ENCODE results near the gene OVCA2.

Gene OVCA2

DNA sequence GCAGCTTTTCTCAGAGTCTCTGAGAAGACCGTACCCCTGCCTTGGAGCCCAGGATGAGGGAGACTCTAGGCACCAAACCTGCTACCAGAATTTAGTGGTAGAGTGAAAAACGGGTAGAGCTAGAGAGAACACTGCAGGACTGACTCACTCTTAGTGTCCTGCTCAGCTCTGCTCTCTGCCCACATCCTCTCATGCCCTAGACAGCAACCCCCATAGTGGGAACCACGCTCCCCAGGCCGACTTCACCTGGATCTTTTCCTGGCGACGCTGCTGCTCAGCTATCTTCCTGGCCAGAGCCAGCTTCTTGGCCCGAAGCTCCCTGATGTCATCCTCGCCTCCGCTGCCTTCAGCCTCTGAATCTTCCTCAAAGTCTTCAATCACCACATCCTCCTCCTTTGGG lies 39.7 kb downstream of the OVCA2 start:
- POLR2A ChIA-PET = no interaction called here
- Histone ChIP-seq H3K36me3 (ENCODE audit: control insufficient read depth in 4 of 4, insufficient read depth in 4 of 4, low read length in 3 of 4) (peaks cover 0 to 33% (median 24%) of the 10 kb centered on the region in 4 experiments), H3K27me3 (replicated peaks in 2 of 5; ENCODE audit: control insufficient read depth in 4 of 5, insufficient read depth in 5 of 5, low read length in 4 of 5) (no peaks in the 10 kb centered on the region), H3K27ac (ENCODE audit: insufficient read depth in 1 of 2, low read depth in 1 of 2, low read length in 2 of 2, poor library complexity in 1 of 2, severe bottlenecking in 2 of 2) (no peak overlapping the region), H3K4me1 (ENCODE audit: control extremely low read depth in 1 of 4, control insufficient read depth in 4 of 4, insufficient read depth in 4 of 4, low read length in 3 of 4) (peaks cover 6 to 47% (median 33%) of the 10 kb centered on the region in 4 experiments), H3K4me3 (ENCODE audit: control insufficient read depth in 1 of 7, extremely low read depth in 1 of 7, insufficient read depth in 4 of 7, low read depth in 2 of 7, low read length in 6 of 7) (no peak overlapping the region), H3K9me3 (ENCODE audit: control extremely low read depth in 1 of 5, control insufficient read depth in 4 of 5, insufficient read depth in 2 of 5, low read depth in 1 of 5, low read length in 4 of 5) (no peaks in the 10 kb centered on the region)
- DNase-seq = no peak
- WGBS (ENCODE audit: insufficient coverage) = 98% methylated on average over 8 of the region's 9 CpGs
- CTCF ChIA-PET = interaction anchor here (1.2 to 4.5 kb wide), 6 partner anchors 10 to 163 kb away, joined by 3 to 26 read pairs (median 16); partner anchors contain the start of gene HIC1

DNA sequence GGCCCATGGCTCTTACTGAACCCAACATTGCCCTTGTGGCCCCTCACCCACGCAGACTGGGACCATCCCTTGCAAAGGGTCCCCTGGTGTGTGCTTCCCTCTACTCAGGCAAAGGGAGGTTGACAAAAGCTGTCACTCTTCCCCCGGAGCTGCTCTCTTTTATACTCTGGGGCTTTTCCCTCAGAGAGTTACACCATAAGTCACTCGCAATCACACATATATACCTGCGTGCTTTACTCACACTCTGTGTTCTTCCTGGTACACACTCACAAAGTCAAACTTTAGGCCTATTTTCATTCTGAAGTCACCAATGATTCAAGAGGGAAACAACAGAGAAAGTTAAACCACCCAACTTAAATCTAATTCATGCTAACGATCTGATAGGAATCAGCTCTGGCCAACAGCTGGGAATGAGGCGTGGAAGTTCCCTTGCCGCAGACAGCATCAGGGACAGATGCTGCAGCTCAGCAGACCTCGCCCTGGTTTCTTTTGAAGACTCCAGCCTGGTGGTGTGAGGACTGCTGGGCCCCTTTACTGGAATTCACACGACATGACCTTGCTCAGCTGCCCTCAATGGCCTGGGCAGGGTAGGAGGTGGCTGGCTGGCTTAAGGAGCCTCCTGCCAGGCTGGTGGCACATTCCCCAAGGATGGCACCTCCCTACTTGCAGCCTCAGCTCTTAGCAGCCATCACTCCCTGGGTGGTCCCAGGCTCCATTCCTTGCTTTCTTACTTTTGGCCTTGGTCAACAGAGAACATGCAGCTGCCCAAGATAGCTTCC lies 40.4 kb downstream of the OVCA2 start:
- no peak overlapping the region for H3K4me3 ChIP-seq (ENCODE audit: control insufficient read depth in 1 of 7, extremely low read depth in 1 of 7, insufficient read depth in 4 of 7, low read depth in 2 of 7, low read length in 6 of 7)
- H3K4me1 ChIP-seq (ENCODE audit: control extremely low read depth in 1 of 4, control insufficient read depth in 4 of 4, insufficient read depth in 4 of 4, low read length in 3 of 4) = peaks cover 11 to 48% (median 34%) of the 10 kb centered on the region in 4 experiments
- H3K36me3 ChIP-seq (ENCODE audit: control insufficient read depth in 4 of 4, insufficient read depth in 4 of 4, low read length in 3 of 4) = peaks cover 0 to 33% (median 22%) of the 10 kb centered on the region in 4 experiments
- WGBS (ENCODE audit: insufficient coverage) = 91% methylated on average over 9 of the region's 9 CpGs
- H3K27ac ChIP-seq (ENCODE audit: insufficient read depth in 1 of 2, low read depth in 1 of 2, low read length in 2 of 2, poor library complexity in 1 of 2, severe bottlenecking in 2 of 2) = no peak overlapping the region
- ChIA-PET CTCF (interaction anchor here (0.7 to 4.5 kb wide), 11 partner anchors 8 to 163 kb away, joined by 3 to 26 read pairs (median 4); partner anchors contain the start of gene HIC1), POLR2A (no interaction called here)
- H3K9me3 ChIP-seq (ENCODE audit: control extremely low read depth in 1 of 5, control insufficient read depth in 4 of 5, insufficient read depth in 2 of 5, low read depth in 1 of 5, low read length in 4 of 5) = no peaks in the 10 kb centered on the region
- no peak for DNase-seq
- H3K27me3 ChIP-seq (replicated peaks in 2 of 5; ENCODE audit: control insufficient read depth in 4 of 5, insufficient read depth in 5 of 5, low read length in 4 of 5) = no peaks in the 10 kb centered on the region

DNA sequence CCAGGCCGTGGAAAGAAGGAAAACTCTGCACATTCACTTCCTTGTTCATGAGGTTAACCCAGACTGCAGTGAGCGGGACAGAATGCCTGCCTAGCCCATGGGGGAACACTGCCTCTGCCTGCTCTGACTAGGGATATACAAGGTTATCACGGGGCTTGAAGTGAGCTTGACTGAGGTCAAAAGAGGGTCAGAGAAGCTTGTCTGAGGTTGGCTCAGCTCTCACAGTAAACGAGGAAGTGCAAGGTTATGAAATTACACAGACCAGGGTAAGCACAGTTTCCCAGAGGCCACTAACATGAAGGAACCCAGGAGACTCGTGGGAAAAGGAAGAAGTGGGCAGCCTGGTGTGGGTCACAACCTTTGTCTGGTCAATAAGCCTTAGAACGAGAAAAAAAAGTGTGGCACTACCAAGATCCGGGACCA lies 41.8 kb downstream of the OVCA2 start:
- Histone ChIP-seq H3K9me3 (ENCODE audit: control extremely low read depth in 1 of 5, control insufficient read depth in 4 of 5, insufficient read depth in 2 of 5, low read depth in 1 of 5, low read length in 4 of 5) (no peaks in the 10 kb centered on the region), H3K4me1 (ENCODE audit: control extremely low read depth in 1 of 4, control insufficient read depth in 4 of 4, insufficient read depth in 4 of 4, low read length in 3 of 4) (peaks cover 21 to 58% (median 48%) of the 10 kb centered on the region in 4 experiments), H3K4me3 (ENCODE audit: control insufficient read depth in 1 of 7, extremely low read depth in 1 of 7, insufficient read depth in 4 of 7, low read depth in 2 of 7, low read length in 6 of 7) (no peak overlapping the region), H3K36me3 (ENCODE audit: control insufficient read depth in 4 of 4, insufficient read depth in 4 of 4, low read length in 3 of 4) (peaks cover 0 to 29% (median 17%) of the 10 kb centered on the region in 4 experiments), H3K27ac (ENCODE audit: insufficient read depth in 1 of 2, low read depth in 1 of 2, low read length in 2 of 2, poor library complexity in 1 of 2, severe bottlenecking in 2 of 2) (no peak overlapping the region), H3K27me3 (replicated peaks in 2 of 5; ENCODE audit: control insufficient read depth in 4 of 5, insufficient read depth in 5 of 5, low read length in 4 of 5) (peaks cover 0 to under 1% (median 0%) of the 10 kb centered on the region in 5 experiments)
- POLR2A ChIA-PET = no interaction called here
- 23% methylated on average over 7 of the region's 7 CpGs for WGBS (ENCODE audit: insufficient coverage)
- CTCF ChIA-PET = interaction anchor here (0.6 to 4.5 kb wide), 15 partner anchors 8 to 161 kb away, joined by 3 to 26 read pairs (median 4); partner anchors contain the start of gene HIC1
- peak; percentile 31 to 77 (median 66) for DNase-seq

DNA sequence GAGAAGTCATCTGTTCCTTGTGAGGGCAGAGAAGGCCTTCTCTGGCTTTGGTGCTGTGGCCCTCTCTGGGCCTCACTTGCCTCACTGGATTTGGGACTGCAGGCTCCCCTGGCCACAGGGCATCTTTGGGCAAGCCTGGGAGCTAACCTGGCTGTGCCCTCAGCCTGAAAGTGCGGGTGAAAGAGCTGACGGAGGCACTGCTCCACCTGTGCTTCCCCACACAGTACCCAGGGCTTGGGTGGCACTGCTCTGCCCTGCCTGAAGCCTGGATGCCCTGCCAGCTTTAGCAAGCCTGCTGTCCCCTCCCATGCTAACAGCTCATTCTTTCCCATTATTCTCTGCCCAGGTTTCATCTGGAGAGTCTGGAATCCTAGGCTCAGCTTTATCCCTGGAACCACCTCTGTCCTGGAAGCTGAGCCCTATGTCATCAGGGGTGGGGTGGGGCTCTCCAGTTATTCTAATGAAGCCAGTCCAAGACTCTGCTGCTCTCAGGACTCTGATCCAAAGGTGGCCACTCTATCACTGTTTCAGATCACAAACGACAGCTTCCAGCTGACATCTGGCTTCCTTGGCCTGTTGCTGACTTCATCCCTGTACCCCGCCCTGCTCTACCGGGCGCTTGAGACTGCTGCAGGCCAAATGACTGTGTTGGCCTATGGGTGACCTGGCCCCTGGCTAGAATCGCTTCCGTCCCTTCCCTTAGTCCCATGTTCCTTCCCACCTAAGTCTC lies 42.4 kb downstream of the OVCA2 start:
- H3K4me3 ChIP-seq (ENCODE audit: control insufficient read depth in 1 of 7, extremely low read depth in 1 of 7, insufficient read depth in 4 of 7, low read depth in 2 of 7, low read length in 6 of 7) = no peak overlapping the region
- ChIA-PET POLR2A (no interaction called here), CTCF (interaction anchor here (0.6 to 4.5 kb wide), 11 partner anchors 8 to 161 kb away, joined by 3 to 26 read pairs (median 4); partner anchors contain the start of gene HIC1)
- H3K36me3 ChIP-seq (ENCODE audit: control insufficient read depth in 4 of 4, insufficient read depth in 4 of 4, low read length in 3 of 4) = peaks cover 0 to 27% (median 16%) of the 10 kb centered on the region in 4 experiments
- H3K4me1 ChIP-seq (ENCODE audit: control extremely low read depth in 1 of 4, control insufficient read depth in 4 of 4, insufficient read depth in 4 of 4, low read length in 3 of 4) = peaks cover 26 to 64% (median 54%) of the 10 kb centered on the region in 4 experiments
- H3K27ac ChIP-seq (ENCODE audit: insufficient read depth in 1 of 2, low read depth in 1 of 2, low read length in 2 of 2, poor library complexity in 1 of 2, severe bottlenecking in 2 of 2) = no peak overlapping the region
- DNase-seq = no peak
- H3K9me3 ChIP-seq (ENCODE audit: control extremely low read depth in 1 of 5, control insufficient read depth in 4 of 5, insufficient read depth in 2 of 5, low read depth in 1 of 5, low read length in 4 of 5) = no peaks in the 10 kb centered on the region
- 87% methylated on average over 6 of the region's 8 CpGs for WGBS (ENCODE audit: insufficient coverage)
- H3K27me3 ChIP-seq (replicated peaks in 2 of 5; ENCODE audit: control insufficient read depth in 4 of 5, insufficient read depth in 5 of 5, low read length in 4 of 5) = peaks cover 0 to 1% (median 0%) of the 10 kb centered on the region in 5 experiments

DNA sequence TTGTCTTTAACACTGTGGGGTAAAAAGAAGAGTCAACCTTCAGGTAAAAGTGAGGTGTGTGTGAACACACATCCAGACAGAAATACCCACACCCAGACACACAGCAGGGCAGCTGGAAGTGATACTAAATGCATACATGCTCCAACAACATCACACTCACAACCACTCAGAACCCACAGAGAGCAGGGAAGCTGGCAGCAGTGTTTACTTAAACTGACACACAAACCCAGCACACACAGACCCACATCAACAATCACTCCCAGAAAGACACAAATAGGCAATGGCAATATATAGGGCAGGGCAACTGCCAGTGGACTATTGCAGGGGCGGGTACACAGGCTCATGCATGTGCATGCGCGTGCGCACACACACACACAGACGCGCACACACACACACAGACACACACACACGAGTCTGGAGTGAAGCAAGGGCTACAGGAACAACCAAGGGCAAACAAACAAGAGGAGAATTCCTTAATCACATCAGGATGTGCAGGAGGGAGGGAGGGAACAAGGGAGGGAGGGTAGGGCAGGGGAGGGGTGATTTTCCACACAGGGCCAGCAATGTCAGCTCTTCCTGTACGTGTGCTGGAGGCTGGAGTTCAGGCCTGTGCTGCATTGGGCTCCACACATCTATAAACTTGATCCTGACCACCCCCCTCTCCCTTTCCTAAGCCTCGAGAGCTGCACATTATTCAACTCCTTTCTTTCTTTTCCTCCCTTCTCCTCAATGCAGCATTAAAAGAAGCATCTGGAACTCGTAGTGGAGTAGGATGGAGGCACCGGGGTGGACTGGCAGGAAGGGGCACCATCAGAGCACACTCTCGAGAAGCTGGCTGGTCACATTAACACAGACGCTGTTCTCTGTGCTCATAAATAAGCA lies 43.2 kb downstream of the OVCA2 start:
- Histone ChIP-seq H3K9me3 (ENCODE audit: control extremely low read depth in 1 of 5, control insufficient read depth in 4 of 5, insufficient read depth in 2 of 5, low read depth in 1 of 5, low read length in 4 of 5) (no peaks in the 10 kb centered on the region), H3K27ac (ENCODE audit: insufficient read depth in 1 of 2, low read depth in 1 of 2, low read length in 2 of 2, poor library complexity in 1 of 2, severe bottlenecking in 2 of 2) (no peak overlapping the region), H3K27me3 (replicated peaks in 2 of 5; ENCODE audit: control insufficient read depth in 4 of 5, insufficient read depth in 5 of 5, low read length in 4 of 5) (peaks cover 0 to 1% (median 0%) of the 10 kb centered on the region in 5 experiments), H3K4me3 (ENCODE audit: control insufficient read depth in 1 of 7, extremely low read depth in 1 of 7, insufficient read depth in 4 of 7, low read depth in 2 of 7, low read length in 6 of 7) (no peak overlapping the region), H3K36me3 (ENCODE audit: control insufficient read depth in 4 of 4, insufficient read depth in 4 of 4, low read length in 3 of 4) (peaks cover 0 to 26% (median 14%) of the 10 kb centered on the region in 4 experiments), H3K4me1 (ENCODE audit: control extremely low read depth in 1 of 4, control insufficient read depth in 4 of 4, insufficient read depth in 4 of 4, low read length in 3 of 4) (peaks cover 28 to 72% (median 62%) of the 10 kb centered on the region in 4 experiments)
- DNase-seq = peak in 1 of 3 donors; percentile 22
- 64% methylated on average over 4 of the region's 13 CpGs for WGBS (ENCODE audit: insufficient coverage)
- ChIA-PET POLR2A (no interaction called here), CTCF (interaction anchor here (1.2 to 4.5 kb wide), 13 partner anchors 9 to 160 kb away, joined by 3 to 26 read pairs (median 5); partner anchors contain the start of gene HIC1)

DNA sequence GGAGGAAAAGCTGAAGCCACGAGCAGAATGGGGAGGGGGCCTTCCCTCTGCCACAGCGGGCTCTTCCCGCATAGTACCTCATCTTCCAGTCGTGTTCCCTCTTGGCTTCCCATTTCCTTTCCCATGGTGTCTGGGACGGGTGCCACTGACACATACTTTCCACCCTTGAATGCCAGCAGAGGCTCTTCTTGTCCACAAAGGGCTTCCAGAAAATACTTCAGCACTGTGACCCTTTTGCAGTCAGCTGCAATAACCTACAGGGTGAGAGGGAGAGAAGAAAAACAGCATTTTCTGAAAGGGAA lies 43.8 kb downstream of the OVCA2 start:
- 51% methylated on average over 2 of the region's 5 CpGs for WGBS (ENCODE audit: insufficient coverage)
- Histone ChIP-seq H3K4me3 (ENCODE audit: control insufficient read depth in 1 of 7, extremely low read depth in 1 of 7, insufficient read depth in 4 of 7, low read depth in 2 of 7, low read length in 6 of 7) (no peak overlapping the region), H3K27ac (ENCODE audit: insufficient read depth in 1 of 2, low read depth in 1 of 2, low read length in 2 of 2, poor library complexity in 1 of 2, severe bottlenecking in 2 of 2) (no peak overlapping the region), H3K36me3 (ENCODE audit: control insufficient read depth in 4 of 4, insufficient read depth in 4 of 4, low read length in 3 of 4) (peaks cover 0 to 24% (median 13%) of the 10 kb centered on the region in 4 experiments), H3K27me3 (replicated peaks in 2 of 5; ENCODE audit: control insufficient read depth in 4 of 5, insufficient read depth in 5 of 5, low read length in 4 of 5) (peaks cover 0 to 1% (median 0%) of the 10 kb centered on the region in 5 experiments), H3K4me1 (ENCODE audit: control extremely low read depth in 1 of 4, control insufficient read depth in 4 of 4, insufficient read depth in 4 of 4, low read length in 3 of 4) (peaks cover 29 to 78% (median 66%) of the 10 kb centered on the region in 4 experiments), H3K9me3 (ENCODE audit: control extremely low read depth in 1 of 5, control insufficient read depth in 4 of 5, insufficient read depth in 2 of 5, low read depth in 1 of 5, low read length in 4 of 5) (no peaks in the 10 kb centered on the region)
- POLR2A ChIA-PET = no interaction called here
- CTCF ChIA-PET = interaction anchor here (1.2 to 3.3 kb wide), 8 partner anchors 10 to 52 kb away, joined by 3 to 12 read pairs (median 8); no protein-coding TSS in a partner anchor
- no peak for DNase-seq

Data from common myeloid progenitor, CD34-positive (primary cell).